Activated CD8-positive, alpha-beta T cell treated with anti-CD3 and anti-CD28 coated beads, Interleukin-2, amount 10 ng/mL, durations not matched to agents 7 days and 5 days (primary cell): Measurements from ENCODE around the gene PKNOX1. TPM values are rescaled to one million over a fixed set of nuclear protein-coding genes. Genes with fewer than 3 reads are reported as not detected.
A peak's percentile ranks its signal among the peaks of the same experiment; 100 is the strongest.
"Not testable (repeated sequence)": the region's sequence is repeated elsewhere in the genome, so short reads cannot be mapped to it uniquely, and the experiment has no call there.

Experiments used
- ATAC-seq: fragments of 150-1000 bp; cut with Tn5 transposase; one replicate; pipeline ENCODE4 v1.10.0; 2021; ENCODE audit warnings: moderate library complexity
- CTCF ChIA-PET: fragments of 350-600 bp; sonication (Branson Sonifier 250); formaldehyde crosslinking; loops from one replicate; lab custom pipeline; 2021; ENCODE audit warnings: antibody characterized with exemption; lab: Charles Lee
- POLR2A ChIA-PET: fragments of 350-600 bp; sonication (Branson Sonifier 250); formaldehyde crosslinking; loops from one replicate; lab custom pipeline; 2021; ENCODE audit warnings: antibody characterized with exemption; lab: Charles Lee
- DNase-seq: peaks from one replicate; pipeline ENCODE4 v3.0.0-alpha.2; 2020
- H3K27ac Mint-ChIP-seq: one replicate; pipeline ENCODE4 v1.8.0; 2021; ENCODE audit warnings: mild to moderate bottlenecking, mixed read lengths
- H3K27me3 Mint-ChIP-seq: one replicate; pipeline ENCODE4 v1.8.0; 2021; ENCODE audit warnings: low read depth, mixed read lengths
- H3K36me3 Mint-ChIP-seq: one replicate; pipeline ENCODE4 v1.8.0; 2021; ENCODE audit warnings: low read depth, mixed read lengths
- H3K4me1 Mint-ChIP-seq: one replicate; pipeline ENCODE4 v1.8.0; 2021; ENCODE audit warnings: low read depth, mixed read lengths
- H3K4me3 Mint-ChIP-seq: one replicate; pipeline ENCODE4 v1.8.0; 2021; ENCODE audit warnings: mild to moderate bottlenecking, mixed read lengths
- H3K9me3 Mint-ChIP-seq: one replicate; pipeline ENCODE4 v1.8.0; 2022; ENCODE audit warnings: mixed read lengths; ENCODE audit not compliant: insufficient read depth
- total RNA-seq, 2 experiments: library from RNA; stranded (reverse); gene quantifications; one replicate each; pipeline ENCODE4 v1.2.3, GENCODE V29; 2021

The PKNOX1 gene
- total RNA-seq, 2 experiments from 2014 or later: 23.9 to 25.3 TPM

GRCh38 chr21:42937034-42937940, 37.1 kb upstream of the PKNOX1 start:
- CTCF ChIA-PET, H3K4me3 Mint-ChIP-seq, DNase-seq, H3K9me3 Mint-ChIP-seq, H3K27me3 Mint-ChIP-seq, H3K4me1 Mint-ChIP-seq, POLR2A ChIA-PET, ATAC-seq, H3K36me3 Mint-ChIP-seq, H3K27ac Mint-ChIP-seq: not testable (repeated sequence)

GRCh38 chr21:42937960-42938605, 36.3 kb upstream of the PKNOX1 start:
- no peak for DNase-seq
- Mint-ChIP-seq H3K9me3 (no peaks in the 10 kb centered on the region), H3K36me3 (no peaks in the 10 kb centered on the region), H3K27me3 (peaks cover 3% of the 10 kb centered on the region), H3K4me1 (no peaks in the 10 kb centered on the region), H3K4me3 (no peak overlapping the region), H3K27ac (no peak overlapping the region)
- ChIA-PET POLR2A (no interaction called here), CTCF (no interaction called here)
- no peak for ATAC-seq

GRCh38 chr21:42938606-42938995, 35.8 kb upstream of the PKNOX1 start:
- H3K9me3 Mint-ChIP-seq, POLR2A ChIA-PET, H3K4me3 Mint-ChIP-seq, H3K4me1 Mint-ChIP-seq, DNase-seq, H3K27me3 Mint-ChIP-seq, H3K27ac Mint-ChIP-seq, CTCF ChIA-PET, H3K36me3 Mint-ChIP-seq, ATAC-seq: not testable (repeated sequence)

- CTCF ChIA-PET: no interaction called here
- Mint-ChIP-seq H3K36me3 (no peaks in the 10 kb centered on the region), H3K9me3 (no peaks in the 10 kb centered on the region), H3K4me1 (no peaks in the 10 kb centered on the region), H3K27ac (no peak overlapping the region), H3K27me3 (peaks cover 3% of the 10 kb centered on the region), H3K4me3 (no peak overlapping the region)
- DNase-seq (no peak), ATAC-seq (no peak)
- POLR2A ChIA-PET: no interaction called here
These were observed 34.6 kb upstream of the PKNOX1 start for GRCh38 chr21:42939582-42940413.

- Mint-ChIP-seq H3K9me3 (no peaks in the 10 kb centered on the region), H3K4me1 (no peaks in the 10 kb centered on the region), H3K27me3 (peaks cover 3% of the 10 kb centered on the region), H3K4me3 (no peak overlapping the region), H3K27ac (no peak overlapping the region), H3K36me3 (no peaks in the 10 kb centered on the region)
- ChIA-PET CTCF (no interaction called here), POLR2A (no interaction called here)
- ATAC-seq (no peak), DNase-seq (no peak)
These were observed 32.7 kb upstream of the PKNOX1 start for GRCh38 chr21:42941696-42942085.

- Mint-ChIP-seq H3K36me3 (no peaks in the 10 kb centered on the region), H3K27me3 (peaks cover 3% of the 10 kb centered on the region), H3K4me3 (no peak overlapping the region), H3K27ac (no peak overlapping the region), H3K9me3 (no peaks in the 10 kb centered on the region), H3K4me1 (no peaks in the 10 kb centered on the region)
- ATAC-seq: no peak
- POLR2A ChIA-PET: no interaction called here
- DNase-seq: no peak
- CTCF ChIA-PET: no interaction called here
These were observed 32.1 kb upstream of the PKNOX1 start for GRCh38 chr21:42942244-42942643.

GRCh38 chr21:42949094-42949755, 25.1 kb upstream of the PKNOX1 start:
- DNase-seq, H3K27ac Mint-ChIP-seq, H3K9me3 Mint-ChIP-seq, H3K36me3 Mint-ChIP-seq, H3K4me1 Mint-ChIP-seq, H3K4me3 Mint-ChIP-seq, ATAC-seq, POLR2A ChIA-PET, CTCF ChIA-PET, H3K27me3 Mint-ChIP-seq: not testable (repeated sequence)

GRCh38 chr21:42951193-42951592, 23.2 kb upstream of the PKNOX1 start:
- H3K9me3 Mint-ChIP-seq, H3K4me3 Mint-ChIP-seq, POLR2A ChIA-PET, H3K27me3 Mint-ChIP-seq, H3K27ac Mint-ChIP-seq, ATAC-seq, DNase-seq, H3K4me1 Mint-ChIP-seq, H3K36me3 Mint-ChIP-seq, CTCF ChIA-PET: not testable (repeated sequence)

- Mint-ChIP-seq H3K9me3 (no peaks in the 10 kb centered on the region), H3K4me3 (no peak overlapping the region), H3K27me3 (no peaks in the 10 kb centered on the region), H3K4me1 (no peaks in the 10 kb centered on the region), H3K36me3 (no peaks in the 10 kb centered on the region), H3K27ac (no peak overlapping the region)
- peak; percentile 97 for ATAC-seq
- ChIA-PET CTCF (no interaction called here), POLR2A (no interaction called here)
- DNase-seq: no peak
These were observed 17.3 kb upstream of the PKNOX1 start for GRCh38 chr21:42956824-42957630.

- ATAC-seq, H3K4me3 Mint-ChIP-seq, CTCF ChIA-PET, POLR2A ChIA-PET, H3K4me1 Mint-ChIP-seq, H3K27ac Mint-ChIP-seq, H3K9me3 Mint-ChIP-seq, H3K27me3 Mint-ChIP-seq, DNase-seq, H3K36me3 Mint-ChIP-seq: not testable (repeated sequence)
These were observed 16.2 kb upstream of the PKNOX1 start for GRCh38 chr21:42958122-42958521.

- H3K4me3 Mint-ChIP-seq: no peak overlapping the region
- ChIA-PET CTCF (no interaction called here), POLR2A (no interaction called here)
- no peaks in the 10 kb centered on the region for H3K36me3 Mint-ChIP-seq
- ATAC-seq: no peak
- no peaks in the 10 kb centered on the region for H3K4me1 Mint-ChIP-seq
- no peak overlapping the region for H3K27ac Mint-ChIP-seq
- no peaks in the 10 kb centered on the region for H3K9me3 Mint-ChIP-seq
- no peaks in the 10 kb centered on the region for H3K27me3 Mint-ChIP-seq
- no peak for DNase-seq
These were observed 14.6 kb upstream of the PKNOX1 start for GRCh38 chr21:42959728-42960127.
